ENCODE results near the gene IRF2BPL. TPM values are rescaled to one million over a fixed set of nuclear protein-coding genes. Genes with fewer than 3 reads are reported as not detected.

Gene IRF2BPL
- total RNA-seq, 1 donor, result 21.6 TPM

GRCh38 chr14:77000340-77001270 is 27.9 kb downstream of the IRF2BPL start:
- H3K4me3 ChIP-seq (ENCODE audit: low read depth, low read length), result no peak overlapping the region
- TF ChIP-seq CTCF (IDR thresholded peaks at IDR 0.05; ENCODE audit: insufficient read depth, low read length), result no peak
- DNase-seq (ENCODE audit: low read depth), result peak; percentile 76

- no peak for TF ChIP-seq CTCF (IDR thresholded peaks at IDR 0.05; ENCODE audit: insufficient read depth, low read length)
- DNase-seq (ENCODE audit: low read depth), result no peak
Observed at GRCh38 chr14:76998910-76999309, 29.6 kb downstream of the IRF2BPL start.

GRCh38 chr14:76997257-76997970 is 31.1 kb downstream of the IRF2BPL start:
- H3K4me3 ChIP-seq (ENCODE audit: low read depth, low read length), result no peak overlapping the region
- peak; percentile 37 for DNase-seq (ENCODE audit: low read depth)
- TF ChIP-seq CTCF (IDR thresholded peaks at IDR 0.05; ENCODE audit: insufficient read depth, low read length), result no peak

More at GRCh38 chr14:76998910-76999309, 29.6 kb downstream of the IRF2BPL start:
- H3K4me3 ChIP-seq (ENCODE audit: low read depth, low read length), result no peak overlapping the region

GRCh38 chr14:76996563-76997146 is 31.9 kb downstream of the IRF2BPL start:
- no peak overlapping the region for H3K4me3 ChIP-seq (ENCODE audit: low read depth, low read length)
- no peak for DNase-seq (ENCODE audit: low read depth)
- TF ChIP-seq CTCF (IDR thresholded peaks at IDR 0.05; ENCODE audit: insufficient read depth, low read length), result no peak

- no peak for DNase-seq (ENCODE audit: low read depth)
- H3K4me3 ChIP-seq (ENCODE audit: low read depth, low read length), result no peak overlapping the region
- no peak for TF ChIP-seq CTCF (IDR thresholded peaks at IDR 0.05; ENCODE audit: insufficient read depth, low read length)
Observed at GRCh38 chr14:76995279-76996035, 33.1 kb downstream of the IRF2BPL start.

- no peak for DNase-seq (ENCODE audit: low read depth)
- H3K4me3 ChIP-seq (ENCODE audit: low read depth, low read length), result no peak overlapping the region
- TF ChIP-seq CTCF (IDR thresholded peaks at IDR 0.05; ENCODE audit: insufficient read depth, low read length), result no peak
Observed at GRCh38 chr14:76993752-76994151, 34.8 kb downstream of the IRF2BPL start.
